Stimulated activated CD4-positive, alpha-beta T cell treated with anti-CD3 and anti-CD28 coated beads, Interleukin-4, amount 100 ng/mL, for 24 hours (primary cell): Measurements from ENCODE around the gene TDRD10.
"Not testable (repeated sequence)": the region's sequence is repeated elsewhere in the genome, so short reads cannot be mapped to it uniquely, and the experiment has no call there.

Source experiments
- DNase-seq: peaks from one replicate; pipeline ENCODE4 v3.0.0-alpha.2; 2020

Gene TDRD10

GRCh38 chr1:154520333-154520732, 18.3 kb downstream of the TDRD10 start:
- DNase-seq: no peak

- DNase-seq: no peak
Observed at GRCh38 chr1:154521695-154522094, 19.7 kb downstream of the TDRD10 start.

GRCh38 chr1:154524881-154525280, 22.9 kb downstream of the TDRD10 start:
- no peak for DNase-seq

GRCh38 chr1:154527192-154527591, 25.2 kb downstream of the TDRD10 start:
- no peak for DNase-seq

- DNase-seq: no peak
Observed at GRCh38 chr1:154529308-154529707, 27.3 kb downstream of the TDRD10 start.

- DNase-seq: not testable (repeated sequence)
Observed at GRCh38 chr1:154531950-154532349, 29.9 kb downstream of the TDRD10 start.

GRCh38 chr1:154533952-154534844, 32.2 kb downstream of the TDRD10 start:
- DNase-seq: no peak

GRCh38 chr1:154536570-154536969, 34.6 kb downstream of the TDRD10 start:
- DNase-seq: no peak

GRCh38 chr1:154539486-154540483, 37.8 kb downstream of the TDRD10 start:
- no peak for DNase-seq

GRCh38 chr1:154541231-154541630, 39.2 kb downstream of the TDRD10 start:
- no peak for DNase-seq

GRCh38 chr1:154546264-154547063, 44.4 kb downstream of the TDRD10 start:
- DNase-seq: peak; percentile 60

- DNase-seq: no peak
Observed at GRCh38 chr1:154547105-154547732, 45.2 kb downstream of the TDRD10 start.

GRCh38 chr1:154548028-154548427, 46.0 kb downstream of the TDRD10 start:
- DNase-seq: no peak

- no peak for DNase-seq
Observed at GRCh38 chr1:154549202-154549770, 47.3 kb downstream of the TDRD10 start.

- DNase-seq: no peak
Observed at GRCh38 chr1:154550070-154550469, 48.1 kb downstream of the TDRD10 start.

GRCh38 chr1:154550657-154551056, 48.6 kb downstream of the TDRD10 start:
- DNase-seq: no peak

GRCh38 chr1:154551474-154551873, 49.5 kb downstream of the TDRD10 start:
- no peak for DNase-seq

- no peak for DNase-seq
Observed at GRCh38 chr1:154552036-154552435, 50.0 kb downstream of the TDRD10 start.

GRCh38 chr1:154553056-154554030, 51.3 kb downstream of the TDRD10 start:
- no peak for DNase-seq

- DNase-seq: no peak
Observed at GRCh38 chr1:154556422-154556821, 54.4 kb downstream of the TDRD10 start.
